ENCODE measurements around the gene PRRC1. TPM values are rescaled to one million over a fixed set of nuclear protein-coding genes. Genes with fewer than 3 reads are reported as not detected.
"Not testable (repeated sequence)": the region's sequence is repeated elsewhere in the genome, so short reads cannot be mapped to it uniquely, and the experiment has no call there.

PRRC1 gene
- total RNA-seq, 2 experiments from 2014 or later: 44.4 to 47.7 TPM

DNA sequence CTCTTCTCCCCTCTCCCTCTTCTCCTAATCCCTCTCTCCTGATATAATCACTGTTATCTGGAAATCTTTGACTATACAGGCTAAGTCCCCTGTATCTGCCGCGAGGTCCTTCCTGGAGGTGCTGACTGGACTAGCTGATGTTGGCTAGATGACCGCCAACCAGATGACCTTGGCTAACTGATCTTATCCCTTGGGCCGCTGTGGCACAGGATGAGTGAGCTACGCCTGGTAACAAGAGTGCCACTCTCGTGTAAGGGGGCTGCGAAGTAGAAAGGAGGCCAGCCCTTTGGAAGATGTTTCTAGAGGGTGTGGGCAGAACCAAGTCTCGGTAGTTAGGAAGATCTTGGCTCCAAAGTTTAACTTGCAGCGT, 345 bp upstream of the PRRC1 start:
- Mint-ChIP-seq H3K4me1 (peaks cover 25% of the 10 kb centered on the region), H3K27ac (peak overlapping the region; percentile 62), H3K9me3 (peaks cover 13% of the 10 kb centered on the region), H3K36me3 (ENCODE audit: low read depth) (peaks cover 32% of the 10 kb centered on the region), H3K4me3 (peak overlapping the region; percentile 77), H3K27me3 (peaks cover 2% of the 10 kb centered on the region)
- ChIA-PET POLR2A (interaction anchor here (1.0 to 1.4 kb wide), 2 partner anchors 287 to 740 kb away, joined by 3 read pairs; no protein-coding TSS in a partner anchor), CTCF (no interaction called here)
- no peak for DNase-seq

DNA sequence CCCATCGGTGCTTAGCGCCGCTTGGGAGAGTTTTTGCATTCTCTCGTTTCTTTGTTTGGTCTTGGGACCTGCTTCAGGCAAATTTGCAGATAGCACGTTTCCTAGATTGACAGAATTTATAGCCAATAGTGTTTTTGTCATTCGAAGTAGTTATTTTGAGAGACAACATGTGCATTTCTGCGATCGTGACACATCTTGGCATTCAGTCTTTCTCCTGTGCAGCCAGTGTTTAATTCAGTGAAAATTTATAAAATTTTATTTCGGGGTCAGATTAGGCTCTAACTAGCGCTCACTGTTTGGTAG, 830 bp downstream of the PRRC1 start:
- H3K4me1 Mint-ChIP-seq: peaks cover 25% of the 10 kb centered on the region
- CTCF ChIA-PET: interaction anchor here (0.7 to 1.9 kb wide), 2 partner anchors 25 to 1115 kb away, joined by 3 to 4 read pairs; no protein-coding TSS in a partner anchor
- H3K4me3 Mint-ChIP-seq: peak overlapping the region; percentile 82
- peaks cover 36% of the 10 kb centered on the region for H3K36me3 Mint-ChIP-seq (ENCODE audit: low read depth)
- POLR2A ChIA-PET: interaction anchor here (1.4 kb wide), 1 partner anchor 741 kb away, joined by 3 read pairs; no protein-coding TSS in a partner anchor
- peak overlapping the region; percentile 64 for H3K27ac Mint-ChIP-seq
- DNase-seq: no peak
- peaks cover 13% of the 10 kb centered on the region for H3K9me3 Mint-ChIP-seq
- H3K27me3 Mint-ChIP-seq: peaks cover 2% of the 10 kb centered on the region

DNA sequence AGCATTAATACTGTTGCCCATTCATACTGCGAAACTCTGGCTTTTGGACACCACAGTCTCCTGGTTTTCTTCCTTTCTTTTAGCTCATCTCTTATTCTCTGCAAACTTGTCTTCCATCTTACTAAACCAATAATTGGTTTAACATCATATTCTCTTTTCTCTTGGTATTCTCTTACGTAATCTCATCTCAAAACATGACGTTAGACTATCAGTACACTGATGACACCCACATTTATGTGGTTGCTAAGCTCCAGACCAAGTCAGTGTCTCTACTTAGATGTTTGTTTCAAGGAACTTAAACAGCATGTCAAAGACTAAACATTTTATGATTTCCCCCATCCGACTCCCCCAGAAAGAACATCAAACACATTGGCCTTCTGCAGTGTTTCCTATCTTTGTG, 2.1 kb downstream of the PRRC1 start:
- Mint-ChIP-seq H3K4me3 (no peak overlapping the region), H3K27ac (no peak overlapping the region), H3K4me1 (peaks cover 25% of the 10 kb centered on the region), H3K27me3 (peaks cover under 1% of the 10 kb centered on the region), H3K36me3 (ENCODE audit: low read depth) (peaks cover 43% of the 10 kb centered on the region), H3K9me3 (peaks cover 13% of the 10 kb centered on the region)
- CTCF ChIA-PET: interaction anchor here (1.9 kb wide), 1 partner anchor 26 kb away, joined by 4 read pairs; no protein-coding TSS in a partner anchor
- no peak for DNase-seq
- POLR2A ChIA-PET: no interaction called here

DNA sequence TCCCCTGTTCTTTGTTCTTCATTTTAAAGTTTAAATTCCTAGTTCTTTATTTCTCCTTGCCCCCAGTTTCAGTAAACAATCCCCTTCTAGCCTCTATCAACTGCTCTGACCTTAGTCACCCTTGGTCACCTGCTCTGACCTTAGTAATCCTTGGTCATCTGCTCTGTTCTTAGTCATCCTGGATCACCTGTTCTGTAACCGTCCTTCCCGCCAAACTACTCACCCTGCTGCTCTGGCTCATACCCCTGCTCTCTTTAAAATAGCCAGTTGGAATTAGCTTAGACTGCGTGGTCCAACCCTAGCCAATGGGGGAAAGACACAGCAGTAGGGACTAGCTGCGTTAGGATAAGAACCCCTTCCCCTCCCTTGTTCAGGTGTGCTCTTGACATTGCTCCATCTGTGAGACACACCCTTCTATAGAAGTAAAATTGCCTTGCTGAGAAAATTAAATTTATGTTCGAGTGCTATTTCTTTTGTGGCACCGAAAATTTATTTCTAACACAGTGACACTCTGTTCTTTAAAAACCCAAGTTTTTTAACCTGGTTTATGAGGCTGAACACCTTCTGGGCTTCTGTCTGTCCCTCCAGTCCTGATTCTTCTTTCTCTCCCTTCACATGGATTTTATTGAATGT, 3.8 kb downstream of the PRRC1 start:
- no peak overlapping the region for H3K4me3 Mint-ChIP-seq
- no peak for DNase-seq
- H3K27me3 Mint-ChIP-seq: no peaks in the 10 kb centered on the region
- H3K4me1 Mint-ChIP-seq: peaks cover 25% of the 10 kb centered on the region
- peaks cover 13% of the 10 kb centered on the region for H3K9me3 Mint-ChIP-seq
- peaks cover 56% of the 10 kb centered on the region for H3K36me3 Mint-ChIP-seq (ENCODE audit: low read depth)
- ChIA-PET CTCF (no interaction called here), POLR2A (no interaction called here)
- H3K27ac Mint-ChIP-seq: no peak overlapping the region

DNA sequence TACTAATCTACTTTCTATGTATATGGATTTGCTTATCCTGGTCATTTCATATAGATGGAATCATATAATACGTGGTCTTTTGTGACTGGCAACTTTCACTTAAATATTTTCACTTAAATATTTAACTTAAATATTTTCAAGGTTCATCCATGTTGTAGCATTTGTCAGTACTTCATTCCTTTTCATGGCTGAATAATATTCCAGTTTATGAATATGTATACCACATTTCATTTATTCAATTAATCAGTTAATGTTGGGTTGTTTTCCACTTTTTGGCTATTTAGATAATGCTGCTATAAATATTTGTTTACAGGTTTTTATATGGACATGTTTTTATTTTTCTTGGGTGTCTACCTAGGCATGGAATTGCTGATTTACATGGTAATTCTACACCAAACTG, 7.7 kb downstream of the PRRC1 start:
- peaks cover 13% of the 10 kb centered on the region for H3K9me3 Mint-ChIP-seq
- ChIA-PET POLR2A (no interaction called here), CTCF (no interaction called here)
- peaks cover 66% of the 10 kb centered on the region for H3K36me3 Mint-ChIP-seq (ENCODE audit: low read depth)
- H3K27me3 Mint-ChIP-seq: no peaks in the 10 kb centered on the region
- H3K4me3 Mint-ChIP-seq: no peak overlapping the region
- no peak overlapping the region for H3K27ac Mint-ChIP-seq
- peaks cover 4% of the 10 kb centered on the region for H3K4me1 Mint-ChIP-seq
- DNase-seq: no peak

DNA sequence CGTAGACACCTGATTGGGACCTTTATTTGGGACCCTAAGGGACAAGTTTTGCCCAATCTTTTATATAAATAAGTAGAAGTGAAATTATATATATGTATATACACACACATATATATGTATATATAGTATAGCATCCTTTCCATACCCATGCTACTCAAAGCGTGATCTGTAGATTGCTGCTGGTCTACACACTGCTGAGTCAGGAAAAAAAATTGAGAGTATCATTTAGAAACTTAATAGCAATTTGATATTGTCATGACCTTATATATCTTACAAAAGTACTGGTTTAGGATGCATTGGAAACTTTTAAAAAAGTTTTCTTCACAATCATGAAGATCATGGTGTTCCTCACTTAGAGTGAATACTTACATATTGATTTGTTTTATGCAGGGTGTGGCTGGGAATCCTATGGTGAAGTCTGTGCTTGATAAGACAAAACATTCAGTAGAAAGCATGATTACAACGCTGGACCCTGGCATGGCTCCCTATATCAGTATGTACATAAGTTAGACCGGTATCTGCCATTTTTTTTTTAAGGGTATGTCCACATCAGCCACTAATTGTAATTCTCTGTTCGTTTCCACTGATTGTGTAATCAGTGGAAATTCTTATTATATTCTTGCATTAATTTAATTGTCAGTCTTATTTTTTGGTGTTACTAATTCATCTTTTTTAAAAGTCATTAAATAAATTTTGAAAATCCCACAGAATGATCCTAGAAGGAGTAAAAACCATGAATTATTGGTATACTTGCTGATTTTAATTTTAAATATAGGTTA, 12.7 kb downstream of the PRRC1 start:
- Mint-ChIP-seq H3K9me3 (no peaks in the 10 kb centered on the region), H3K4me3 (no peak overlapping the region), H3K36me3 (ENCODE audit: low read depth) (peaks cover 57% of the 10 kb centered on the region), H3K4me1 (no peaks in the 10 kb centered on the region), H3K27ac (no peak overlapping the region), H3K27me3 (no peaks in the 10 kb centered on the region)
- ChIA-PET POLR2A (no interaction called here), CTCF (no interaction called here)
- no peak for DNase-seq

DNA sequence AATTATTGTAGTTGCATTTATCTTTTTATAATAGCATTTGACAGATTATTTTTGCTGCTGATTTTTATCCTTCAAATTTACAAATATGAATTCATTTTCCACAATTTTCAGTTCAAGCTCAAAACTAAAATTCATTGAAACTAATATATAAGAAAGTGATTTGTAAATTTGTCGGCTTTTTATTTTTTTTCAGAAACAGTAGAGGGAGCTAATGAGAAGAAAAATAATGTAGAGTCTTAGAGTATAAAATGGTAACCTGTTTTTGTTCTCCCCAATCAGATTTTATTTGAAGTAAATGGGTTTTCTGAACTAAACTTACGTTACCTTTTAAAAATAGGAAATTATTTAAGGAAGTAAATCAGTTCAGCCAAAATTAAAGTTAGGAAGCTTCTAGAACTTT, 19.2 kb downstream of the PRRC1 start:
- H3K27ac Mint-ChIP-seq: no peak overlapping the region
- H3K4me1 Mint-ChIP-seq: no peaks in the 10 kb centered on the region
- H3K9me3 Mint-ChIP-seq: no peaks in the 10 kb centered on the region
- H3K27me3 Mint-ChIP-seq: no peaks in the 10 kb centered on the region
- POLR2A ChIA-PET: no interaction called here
- CTCF ChIA-PET: interaction anchor here (1.0 to 1.5 kb wide), 6 partner anchors 8 to 61 kb away, joined by 3 to 4 read pairs (median 3); no protein-coding TSS in a partner anchor
- no peak overlapping the region for H3K4me3 Mint-ChIP-seq
- DNase-seq: no peak
- H3K36me3 Mint-ChIP-seq (ENCODE audit: low read depth): peaks cover 60% of the 10 kb centered on the region

DNA sequence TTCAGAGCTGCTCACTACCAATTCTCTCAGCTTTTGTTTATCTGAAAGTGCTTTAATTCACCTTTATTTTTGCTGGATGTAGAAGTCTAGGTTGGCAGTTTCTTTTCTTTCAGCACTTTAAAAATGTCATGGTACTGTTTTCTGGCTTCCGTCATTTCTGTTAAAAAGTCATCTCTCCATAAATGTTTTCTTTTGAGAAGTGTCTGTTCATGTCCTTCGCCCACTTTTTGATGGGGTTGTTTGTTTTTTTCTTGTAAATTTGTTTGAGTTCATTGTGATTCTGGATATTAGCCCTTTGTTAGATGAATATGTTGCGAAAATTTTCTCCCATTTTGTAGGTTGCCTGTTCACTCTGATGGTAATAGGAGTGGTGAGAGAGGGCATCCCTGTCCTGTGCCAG, 23.1 kb downstream of the PRRC1 start:
- DNase-seq, H3K4me3 Mint-ChIP-seq, H3K27ac Mint-ChIP-seq, H3K9me3 Mint-ChIP-seq, H3K4me1 Mint-ChIP-seq, POLR2A ChIA-PET, H3K27me3 Mint-ChIP-seq, CTCF ChIA-PET: not testable (repeated sequence)
- H3K36me3 Mint-ChIP-seq (ENCODE audit: low read depth): peaks cover 50% of the 10 kb centered on the region

DNA sequence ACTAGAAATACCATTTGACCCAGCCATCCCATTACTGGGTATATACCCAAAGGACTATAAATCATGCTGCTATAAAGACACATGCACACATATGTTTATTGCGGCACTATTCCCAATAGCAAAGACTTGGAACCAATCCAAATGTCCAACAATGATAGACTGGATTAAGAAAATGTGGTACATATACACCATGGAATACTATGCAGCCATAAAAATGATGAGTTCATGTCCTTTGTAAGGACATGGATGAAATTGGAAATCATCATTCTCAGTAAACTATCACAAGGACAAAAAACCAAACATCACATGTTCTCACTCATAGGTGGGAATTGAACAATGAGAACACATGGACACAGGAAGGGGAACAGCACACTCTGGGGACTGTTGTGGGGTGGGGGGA, 27.8 kb downstream of the PRRC1 start:
- peaks cover 48% of the 10 kb centered on the region for H3K36me3 Mint-ChIP-seq (ENCODE audit: low read depth)
- DNase-seq, H3K27me3 Mint-ChIP-seq, H3K27ac Mint-ChIP-seq, H3K9me3 Mint-ChIP-seq, H3K4me3 Mint-ChIP-seq, CTCF ChIA-PET, H3K4me1 Mint-ChIP-seq, POLR2A ChIA-PET: not testable (repeated sequence)

DNA sequence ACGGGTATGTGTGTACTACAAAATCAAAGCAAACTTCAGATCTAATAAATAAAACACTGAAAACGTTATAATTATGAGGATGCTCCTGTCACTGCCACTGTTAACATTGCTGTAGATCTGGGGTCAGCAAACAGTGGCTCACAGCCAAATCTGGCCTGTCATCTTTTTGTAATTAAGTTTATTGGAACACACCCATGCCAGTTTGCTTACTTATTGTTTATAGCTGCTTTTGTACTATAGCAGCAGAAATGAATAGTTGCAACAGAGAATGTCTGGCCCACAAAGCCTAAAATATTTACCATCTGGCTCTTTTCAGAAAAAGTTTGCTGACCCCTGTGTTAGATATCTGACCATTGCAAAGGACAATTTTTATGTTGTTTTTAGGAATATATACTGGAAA, 32.1 kb downstream of the PRRC1 start:
- no peaks in the 10 kb centered on the region for H3K27me3 Mint-ChIP-seq
- peaks cover 38% of the 10 kb centered on the region for H3K36me3 Mint-ChIP-seq (ENCODE audit: low read depth)
- ChIA-PET CTCF (no interaction called here), POLR2A (no interaction called here)
- no peak overlapping the region for H3K4me3 Mint-ChIP-seq
- no peaks in the 10 kb centered on the region for H3K9me3 Mint-ChIP-seq
- H3K27ac Mint-ChIP-seq: no peak overlapping the region
- DNase-seq: no peak
- H3K4me1 Mint-ChIP-seq: peaks cover 2% of the 10 kb centered on the region

DNA sequence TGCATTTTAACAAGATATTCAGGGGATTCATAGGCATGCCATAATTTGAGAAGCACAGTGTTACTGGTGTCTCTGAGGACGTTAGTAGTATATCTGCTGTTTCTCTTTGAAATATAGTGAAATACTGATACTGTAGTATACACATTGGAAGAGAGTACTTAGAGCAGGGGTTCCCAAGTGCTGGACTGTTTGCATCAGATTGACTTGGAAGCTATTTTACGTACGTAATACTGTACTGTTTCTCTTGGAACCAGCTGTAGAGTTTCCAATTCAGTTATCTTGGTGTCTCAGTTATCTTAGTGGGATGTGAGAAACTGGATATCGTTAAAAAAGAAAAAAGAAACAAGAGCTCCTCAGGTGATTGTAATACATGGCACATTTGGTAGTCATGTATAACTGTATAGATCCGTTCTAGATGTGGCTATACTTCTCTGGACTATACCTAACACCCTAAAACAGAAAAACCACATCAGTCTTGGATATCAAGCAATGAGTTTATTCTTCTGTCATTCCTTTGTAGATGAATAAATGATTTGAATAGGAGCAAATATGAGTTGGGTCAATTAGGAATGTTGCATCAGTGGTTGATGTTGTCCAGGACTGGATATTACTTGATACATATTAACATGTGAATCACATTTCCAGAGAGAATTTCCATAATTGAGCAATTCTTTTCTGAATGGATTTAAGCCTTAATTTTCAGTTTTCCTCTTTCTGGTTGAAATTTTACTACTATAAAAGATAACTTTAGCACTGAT, 33.4 kb downstream of the PRRC1 start:
- Mint-ChIP-seq H3K4me1 (peaks cover 2% of the 10 kb centered on the region), H3K4me3 (no peak overlapping the region), H3K36me3 (ENCODE audit: low read depth) (peaks cover 33% of the 10 kb centered on the region), H3K27ac (no peak overlapping the region), H3K27me3 (no peaks in the 10 kb centered on the region), H3K9me3 (no peaks in the 10 kb centered on the region)
- CTCF ChIA-PET: no interaction called here
- DNase-seq: no peak
- POLR2A ChIA-PET: no interaction called here

DNA sequence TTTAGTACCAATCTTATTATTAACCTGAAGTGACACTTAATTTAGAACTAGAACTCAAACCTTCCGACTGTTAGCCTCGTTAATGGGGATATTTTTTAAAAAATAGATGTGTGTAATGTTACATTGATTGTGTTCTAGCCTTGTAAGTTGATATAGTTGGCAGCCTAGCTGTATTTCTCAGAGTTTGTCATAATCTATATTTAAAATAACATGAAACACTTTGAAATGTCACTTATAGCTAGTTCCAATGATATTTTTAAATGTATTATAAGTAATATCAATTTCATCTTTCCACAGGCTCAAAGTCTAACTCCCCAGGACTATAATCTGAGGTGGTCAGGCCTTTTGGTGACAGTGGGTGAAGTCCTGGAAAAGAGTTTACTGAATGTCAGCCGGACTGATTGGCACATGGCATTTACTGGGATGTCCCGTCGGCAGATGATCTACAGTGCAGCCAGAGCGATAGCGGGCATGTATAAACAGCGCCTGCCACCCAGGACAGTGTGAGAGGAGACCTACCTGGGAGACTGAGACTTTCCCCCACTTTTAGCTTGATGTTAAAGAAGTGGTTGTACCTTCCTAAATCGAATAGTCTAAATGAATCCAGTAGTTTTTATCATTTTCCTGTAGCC, 34.1 kb downstream of the PRRC1 start:
- ChIA-PET POLR2A (no interaction called here), CTCF (no interaction called here)
- Mint-ChIP-seq H3K4me1 (no peaks in the 10 kb centered on the region), H3K9me3 (no peaks in the 10 kb centered on the region), H3K4me3 (no peak overlapping the region), H3K36me3 (ENCODE audit: low read depth) (peaks cover 26% of the 10 kb centered on the region), H3K27ac (no peak overlapping the region), H3K27me3 (no peaks in the 10 kb centered on the region)
- no peak for DNase-seq

DNA sequence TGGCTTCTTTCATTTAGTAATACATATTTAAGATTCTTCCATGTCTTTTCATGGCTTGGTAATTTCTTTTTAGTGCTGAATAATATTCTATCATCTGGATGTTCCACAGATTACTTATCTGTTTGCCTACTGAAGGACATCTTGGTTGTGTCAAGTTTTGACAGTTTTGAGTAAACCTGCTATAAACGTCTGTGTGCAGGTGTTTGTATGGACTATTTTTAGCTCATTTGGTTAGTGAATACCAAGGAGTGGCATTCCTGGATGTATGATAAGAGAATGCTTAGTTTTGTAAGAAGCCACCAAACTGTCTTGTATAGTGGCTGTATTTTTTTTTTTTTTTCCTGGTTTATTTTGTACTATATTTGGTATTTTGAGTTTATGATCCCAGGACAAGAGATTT, 38.4 kb downstream of the PRRC1 start:
- Mint-ChIP-seq H3K36me3 (ENCODE audit: low read depth) (peaks cover 9% of the 10 kb centered on the region), H3K27ac (no peak overlapping the region), H3K9me3 (no peaks in the 10 kb centered on the region), H3K27me3 (no peaks in the 10 kb centered on the region), H3K4me1 (no peaks in the 10 kb centered on the region), H3K4me3 (no peak overlapping the region)
- ChIA-PET CTCF (no interaction called here), POLR2A (no interaction called here)
- no peak for DNase-seq

All from activated CD4-positive, alpha-beta memory T cell treated with anti-CD3 and anti-CD28 coated beads, Interleukin-2, amount 10 ng/mL, durations not matched to agents 7 days and 5 days (primary cell).